Mammary epithelial cell (primary cell): ENCODE results near the gene EIF3L.

Experiments
- EZH2 ChIP-seq: IDR thresholded peaks from 2 replicates; pipeline ENCODE4 v1.6.1; 2012; ENCODE audit warnings: low read length, inconsistent platforms, borderline replicate concordance
- TF ChIP-seq, protein P1 (sequence below), 2 donors: IDR thresholded peaks in 1 of 2; conservative IDR thresholded peaks in 1 of 2; 2 replicates each; pipeline ENCODE4 v1.5.1; 2011 to 2012; ENCODE audit warnings: inconsistent platforms in 2 of 2, low read length in 2 of 2, mild to moderate bottlenecking in 2 of 2, control low read depth in 1 of 2, low read depth in 1 of 2; ENCODE audit not compliant: insufficient read depth in 1 of 2; ENCODE audit errors: extremely low read depth in 1 of 2

DNA sequence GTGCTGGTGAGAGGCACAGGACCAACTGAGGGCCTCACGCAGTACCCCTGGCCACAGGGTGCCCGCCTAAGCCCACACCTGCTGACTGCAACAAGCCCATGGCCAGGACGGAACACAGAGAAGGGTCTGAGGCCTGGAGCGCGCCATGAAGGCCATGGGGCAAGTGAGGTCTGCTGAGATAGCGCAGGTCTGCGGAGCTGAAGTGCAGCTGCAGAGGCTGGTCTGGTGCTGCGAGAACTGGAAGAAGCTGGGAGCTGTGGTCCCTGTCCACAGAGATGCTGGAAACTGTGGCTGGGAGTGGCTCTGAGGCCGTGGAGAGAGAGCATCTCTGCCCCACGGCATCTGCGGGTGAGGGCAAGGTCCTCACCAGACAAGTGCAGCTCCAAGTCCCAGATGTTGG lies 17.7 kb upstream of the EIF3L start:
- TF ChIP-seq, protein P1, sequence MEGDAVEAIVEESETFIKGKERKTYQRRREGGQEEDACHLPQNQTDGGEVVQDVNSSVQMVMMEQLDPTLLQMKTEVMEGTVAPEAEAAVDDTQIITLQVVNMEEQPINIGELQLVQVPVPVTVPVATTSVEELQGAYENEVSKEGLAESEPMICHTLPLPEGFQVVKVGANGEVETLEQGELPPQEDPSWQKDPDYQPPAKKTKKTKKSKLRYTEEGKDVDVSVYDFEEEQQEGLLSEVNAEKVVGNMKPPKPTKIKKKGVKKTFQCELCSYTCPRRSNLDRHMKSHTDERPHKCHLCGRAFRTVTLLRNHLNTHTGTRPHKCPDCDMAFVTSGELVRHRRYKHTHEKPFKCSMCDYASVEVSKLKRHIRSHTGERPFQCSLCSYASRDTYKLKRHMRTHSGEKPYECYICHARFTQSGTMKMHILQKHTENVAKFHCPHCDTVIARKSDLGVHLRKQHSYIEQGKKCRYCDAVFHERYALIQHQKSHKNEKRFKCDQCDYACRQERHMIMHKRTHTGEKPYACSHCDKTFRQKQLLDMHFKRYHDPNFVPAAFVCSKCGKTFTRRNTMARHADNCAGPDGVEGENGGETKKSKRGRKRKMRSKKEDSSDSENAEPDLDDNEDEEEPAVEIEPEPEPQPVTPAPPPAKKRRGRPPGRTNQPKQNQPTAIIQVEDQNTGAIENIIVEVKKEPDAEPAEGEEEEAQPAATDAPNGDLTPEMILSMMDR (conservative IDR thresholded peaks at IDR 0.05 in 1 of 2, IDR thresholded peaks at IDR 0.05 in 1 of 2; ENCODE audit: extremely low read depth in 1 of 2, insufficient read depth in 1 of 2, low read depth in 1 of 2, low read length in 2 of 2), result no peak
- no peak for TF ChIP-seq EZH2
